ENCODE results near the gene ADGRL4. TPM values are rescaled to one million over a fixed set of nuclear protein-coding genes. Genes with fewer than 3 reads are reported as not detected.

ADGRL4 gene
- total and polyA plus RNA-seq, 2 of the 13 experiments (the other 11 are each of a cell fraction or from before 2014, with no cell fraction given) = not detected

- TF ChIP-seq TEAD3 (CRISPR knock-in tag; optimal IDR thresholded peaks at IDR 0.05; ENCODE audit: borderline replicate concordance) = no peak
- TF ChIP-seq ZNF24 (IDR thresholded peaks at IDR 0.05) = no peak
- TF ChIP-seq ZNF83 (CRISPR knock-in tag; IDR thresholded peaks at IDR 0.05; ENCODE audit: borderline replicate concordance) = no peak
These were observed 137.4 kb downstream of the ADGRL4 start (continued) for GRCh38 chr1:78869136-78869535.

- no peak overlapping the region for H2AFZ ChIP-seq (ENCODE audit: low read length)
- 8% methylated on average over 2 of the region's 2 CpGs for WGBS (ENCODE audit: low lambda C conversion rate)
- no peak overlapping the region for H3K27ac ChIP-seq (ENCODE audit: extremely low read length, insufficient read depth, low read length)
- no peaks in the 10 kb centered on the region for H3K4me1 ChIP-seq (ENCODE audit: insufficient read depth, low read length)
- no TSS peak for BruUV-seq (replicated peaks)
- ATAC-seq (no peak), FAIRE-seq (no peak), DNase-seq (ENCODE audit: low spot score) (no peak)
- no peaks in the 10 kb centered on the region for H3K36me3 ChIP-seq (replicated peaks in 1 of 2; ENCODE audit: control insufficient read depth in 1 of 2, insufficient read depth in 2 of 2, low read length in 2 of 2)
- intact Hi-C loops (cut with micrococcal nuclease; ENCODE audit: unreplicated experiment) = no loop called here
- no peak for TF ChIP-seq ZNF746 (CRISPR knock-in tag; IDR thresholded peaks at IDR 0.05)
- TF ChIP-seq ZNF790 (CRISPR knock-in tag; IDR thresholded peaks at IDR 0.05; ENCODE audit: borderline replicate concordance) = no peak
- no peak for TF ChIP-seq NFE2L1 (CRISPR knock-in tag; IDR thresholded peaks at IDR 0.05; ENCODE audit: borderline replicate concordance)
- TF ChIP-seq MAFF (IDR thresholded peaks at IDR 0.05; ENCODE audit: low read depth, low read length) = peak; percentile 46; the same call in 1 of the 2 replicates
- TF ChIP-seq SKI (IDR thresholded peaks at IDR 0.05; ENCODE audit: partially characterized antibody) = no peak
- TF ChIP-seq TBP (CRISPR knock-in tag; IDR thresholded peaks at IDR 0.05) = no peak
- TF ChIP-seq REST (IDR thresholded peaks at IDR 0.05; ENCODE audit: borderline replicate concordance in 1 of 2, low read depth in 1 of 2, low read length in 2 of 2) = no peak
- TF ChIP-seq MTA3 (CRISPR knock-in tag; IDR thresholded peaks at IDR 0.05) = no peak
- TF ChIP-seq ZNF484 (CRISPR knock-in tag; IDR thresholded peaks at IDR 0.05; ENCODE audit: borderline replicate concordance, low read depth) = no peak
- TF ChIP-seq HOXA7 (CRISPR knock-in tag; IDR thresholded peaks at IDR 0.05) = no peak
- TF ChIP-seq HCFC1 (IDR thresholded peaks at IDR 0.05; ENCODE audit: low read depth, low read length) = no peak
- no peak for TF ChIP-seq ZBTB1 (CRISPR knock-in tag; IDR thresholded peaks at IDR 0.05; ENCODE audit: borderline replicate concordance)
- no peak for TF ChIP-seq POLR2AphosphoS2 (IDR thresholded peaks at IDR 0.05; ENCODE audit: low read depth, low read length)
- TF ChIP-seq SMYD3 (CRISPR knock-in tag; IDR thresholded peaks at IDR 0.05) = no peak
- TF ChIP-seq ZNF773 (CRISPR knock-in tag; IDR thresholded peaks at IDR 0.05; ENCODE audit: borderline replicate concordance) = no peak
- TF ChIP-seq MAFK (conservative IDR thresholded peaks at IDR 0.05 in 1 of 2, IDR thresholded peaks at IDR 0.05 in 1 of 2; ENCODE audit: low read length in 2 of 2) = peak; percentile 44 to 72; a peak in 3 of 4 replicates
- TF ChIP-seq RELA (CRISPR knock-in tag; IDR thresholded peaks at IDR 0.05) = no peak
- H3K9ac ChIP-seq (ENCODE audit: insufficient read depth, low read depth, low read length) = no peak overlapping the region
- ChIA-PET POLR2A (no interaction called here), CTCF (ENCODE audit: low intra/inter-chr PET ratio, low total read pairs) (no interaction called here)
- H3K4me3 ChIP-seq (replicated peaks in 1 of 3; ENCODE audit: insufficient read depth in 1 of 3, low read depth in 2 of 3, low read length in 3 of 3) = no peak overlapping the region
- no peaks in the 10 kb centered on the region for H3K27me3 ChIP-seq (ENCODE audit: control insufficient read depth in 1 of 2, insufficient read depth in 2 of 2, low read length in 2 of 2)
- peaks cover 71% of the 10 kb centered on the region for H3K9me3 ChIP-seq (ENCODE audit: low read length)
- H3K79me2 ChIP-seq (ENCODE audit: insufficient read depth, low read length) = no peaks in the 10 kb centered on the region
- H4K20me1 ChIP-seq (ENCODE audit: insufficient read depth, low read length) = no peaks in the 10 kb centered on the region
- in situ Hi-C loops (cut with HindIII; ENCODE audit: extremely low pct_ligation_motif_present, low pct_unique_long_range_greater_than_20kb) = no loop called here
- no peak overlapping the region for H3K4me2 ChIP-seq (ENCODE audit: low read depth, low read length)
These were observed 142.4 kb downstream of the ADGRL4 start for GRCh38 chr1:78864175-78864574.
